ENCODE data around the gene AZU1.

DNA sequence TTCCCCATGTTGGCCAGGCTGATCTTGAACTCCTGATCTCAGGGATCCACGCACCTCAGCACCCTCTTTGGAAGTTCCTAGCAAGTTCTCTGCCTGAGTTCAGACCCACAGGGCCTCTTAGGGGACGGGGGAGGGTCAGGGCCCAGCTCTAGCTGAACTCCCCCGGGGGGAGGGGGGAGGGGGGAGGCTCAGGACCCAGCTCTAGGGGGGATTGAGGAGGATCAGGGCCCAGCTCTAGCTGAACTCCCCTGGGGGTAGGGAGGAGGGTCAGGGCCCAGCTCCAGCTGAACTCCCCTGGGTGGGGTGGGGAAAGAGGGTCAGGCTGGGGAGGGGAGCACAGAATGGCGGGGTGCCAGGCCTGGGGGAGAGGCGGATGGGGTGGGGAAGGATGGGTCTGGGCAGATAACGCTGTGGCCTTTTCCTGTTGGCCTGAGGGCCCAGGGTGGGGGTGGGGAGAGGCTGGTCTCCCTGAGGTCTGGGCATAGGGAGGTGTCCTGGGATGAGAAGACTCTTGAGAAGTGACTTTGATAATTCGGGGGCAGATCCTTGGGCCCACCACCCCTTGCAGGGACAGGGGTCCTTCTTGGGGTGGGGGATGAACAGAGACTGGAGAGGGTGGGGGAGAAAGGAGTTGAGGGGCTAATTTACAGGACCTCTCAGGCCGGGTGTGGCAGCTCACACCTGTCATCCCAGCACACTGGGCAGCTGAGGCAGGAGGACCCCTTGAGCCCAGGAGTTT, 35.9 kb upstream of the AZU1 start:
- TF ChIP-seq CTCF (IDR thresholded peaks at IDR 0.05 in 4 of 5, conservative IDR thresholded peaks at IDR 0.05 in 1 of 5) (no peak), POLR2A (IDR thresholded peaks at IDR 0.05) (no peak)

All from gastrocnemius medialis (tissue), 4 donors.